Amniotic stem cell (primary cell): Measurements from ENCODE around the gene FXYD5.
"Not testable (repeated sequence)": the region's sequence is repeated elsewhere in the genome, so short reads cannot be mapped to it uniquely, and the experiment has no call there.

Source experiments
- DNase-seq: peaks from one replicate; lab custom pipeline; 2025; lab: John Stamatoyannopoulos, UW

The FXYD5 gene

GRCh38 chr19:35120492-35120891, 34.0 kb upstream of the FXYD5 start:
- no peak for DNase-seq

- no peak for DNase-seq
These were observed 33.6 kb upstream of the FXYD5 start for GRCh38 chr19:35120898-35121297.

GRCh38 chr19:35122687-35123551, 31.6 kb upstream of the FXYD5 start:
- DNase-seq = no peak

- no peak for DNase-seq
These were observed 31.0 kb upstream of the FXYD5 start for GRCh38 chr19:35123573-35123972.

- peak; percentile 88 for DNase-seq
These were observed 30.2 kb upstream of the FXYD5 start for GRCh38 chr19:35124098-35125060.

- DNase-seq = no peak
These were observed 29.2 kb upstream of the FXYD5 start for GRCh38 chr19:35125270-35125717.

- no peak for DNase-seq
These were observed 28.5 kb upstream of the FXYD5 start for GRCh38 chr19:35125749-35126623.

- no peak for DNase-seq
These were observed 27.9 kb upstream of the FXYD5 start for GRCh38 chr19:35126624-35126959.

GRCh38 chr19:35127871-35128270, 26.7 kb upstream of the FXYD5 start:
- DNase-seq = no peak

- DNase-seq = no peak
These were observed 26.0 kb upstream of the FXYD5 start for GRCh38 chr19:35128398-35129057.

GRCh38 chr19:35129724-35130274, 24.7 kb upstream of the FXYD5 start:
- not testable (repeated sequence) for DNase-seq

GRCh38 chr19:35130761-35131720, 23.5 kb upstream of the FXYD5 start:
- no peak for DNase-seq

- no peak for DNase-seq
These were observed 22.3 kb upstream of the FXYD5 start for GRCh38 chr19:35132254-35132653.

GRCh38 chr19:35133826-35134225, 20.7 kb upstream of the FXYD5 start:
- no peak for DNase-seq

GRCh38 chr19:35134601-35135242, 19.8 kb upstream of the FXYD5 start, which contains the start of gene LGI4:
TSS of gene LGI4 (minus strand) at chr19:35135059. CDS start at chr19:35134680, 379 bp downstream.
- DNase-seq = no peak

GRCh38 chr19:35135389-35135909, 19.1 kb upstream of the FXYD5 start:
- DNase-seq = peak; percentile 23

- no peak for DNase-seq
These were observed 18.3 kb upstream of the FXYD5 start for GRCh38 chr19:35136231-35136630.

- DNase-seq = no peak
These were observed 17.4 kb upstream of the FXYD5 start for GRCh38 chr19:35136977-35137702.
